Kidney capillary endothelial cell (primary cell): ENCODE measurements around the gene RTN4RL2.
"Not testable (repeated sequence)": the region's sequence is repeated elsewhere in the genome, so short reads cannot be mapped to it uniquely, and the experiment has no call there.

Experiments
- DNase-seq: peaks from one replicate; pipeline ENCODE4 v3.0.0-alpha.2; 2018; ENCODE audit warnings: low spot score

Gene RTN4RL2

DNA sequence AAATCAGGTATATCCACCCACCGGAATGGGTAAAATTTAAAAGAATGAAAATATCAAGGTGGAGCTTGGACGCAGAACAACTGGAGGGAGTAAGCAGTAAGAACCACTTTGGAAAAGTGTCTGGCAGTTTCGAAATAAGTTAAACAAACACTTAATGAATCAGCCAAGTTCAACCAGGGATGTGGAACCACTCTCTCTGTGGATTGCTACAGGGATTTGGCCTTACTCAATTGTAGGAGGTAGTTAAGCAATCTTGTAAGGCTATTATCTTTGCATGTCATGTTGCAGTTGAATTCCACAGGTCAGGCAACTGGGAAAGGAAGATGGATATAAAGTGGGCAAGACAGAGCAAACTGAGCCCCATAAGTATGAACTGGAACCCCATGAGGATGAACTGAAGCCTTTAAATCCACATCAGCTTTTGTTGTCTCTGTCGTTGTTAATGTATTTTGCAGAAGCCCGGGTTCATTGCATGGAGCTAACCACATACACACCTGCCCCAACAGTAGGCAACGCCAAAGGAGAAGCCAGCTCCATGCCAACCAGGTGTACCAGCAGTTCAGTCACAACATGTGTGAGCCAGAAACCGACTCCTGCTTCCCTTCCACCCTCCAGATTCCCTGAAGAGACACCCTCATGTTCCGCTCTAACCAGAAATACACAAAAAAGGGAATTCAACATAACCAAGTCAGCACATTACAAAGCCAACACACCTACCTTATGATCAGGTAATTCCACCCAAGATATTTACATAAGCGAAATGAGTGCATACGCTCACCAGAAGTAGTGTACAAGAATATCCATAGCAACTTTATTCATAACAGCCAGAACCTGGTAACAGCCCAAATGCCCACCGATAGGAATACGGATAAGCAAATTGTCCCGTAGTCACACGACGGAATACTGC lies 25.4 kb upstream of the RTN4RL2 start:
- no peak for DNase-seq

GRCh38 chr11:57436031-57436430 lies 24.3 kb upstream of the RTN4RL2 start:
- DNase-seq: no peak

GRCh38 chr11:57438345-57439285 lies 21.7 kb upstream of the RTN4RL2 start:
- DNase-seq: no peak

DNA sequence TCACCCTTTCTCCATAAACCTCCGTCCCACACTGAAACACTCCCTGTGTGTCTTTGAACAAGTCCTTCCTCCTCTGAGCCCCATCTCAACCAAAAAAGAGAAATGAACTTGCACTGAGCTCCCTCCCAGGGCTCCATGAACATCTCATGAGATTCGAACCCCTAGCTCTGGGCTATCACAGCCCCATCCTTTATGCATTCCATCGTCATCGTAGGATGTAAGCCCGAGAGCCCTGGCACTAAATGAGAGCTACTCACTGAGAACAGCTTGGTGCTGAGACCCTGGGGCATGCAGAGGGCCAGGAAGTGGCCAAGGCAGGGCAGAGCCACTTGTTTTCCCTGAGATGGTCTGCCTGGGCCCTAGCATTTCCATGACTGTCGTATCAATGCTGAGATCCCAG lies 20.5 kb upstream of the RTN4RL2 start:
- DNase-seq: no peak

- DNase-seq: no peak
These were observed 19.4 kb upstream of the RTN4RL2 start for GRCh38 chr11:57440744-57441414.

GRCh38 chr11:57444362-57445121 lies 15.8 kb upstream of the RTN4RL2 start:
- no peak for DNase-seq

DNA sequence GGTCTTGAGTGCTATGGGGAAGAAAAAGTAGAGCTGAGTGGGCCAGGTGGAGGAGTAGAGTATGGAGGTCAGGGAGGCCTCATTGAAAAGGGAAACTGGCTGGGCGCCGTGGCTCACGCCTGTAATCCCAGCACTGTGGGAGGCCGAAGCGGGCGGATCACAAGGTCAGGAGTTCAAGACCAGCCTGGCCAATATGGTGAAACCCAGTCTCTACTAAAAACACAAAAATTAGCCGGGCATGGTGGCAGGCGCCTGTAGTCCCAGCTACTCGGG lies 15.3 kb upstream of the RTN4RL2 start:
- DNase-seq: not testable (repeated sequence)

- DNase-seq: no peak
These were observed 14.3 kb upstream of the RTN4RL2 start for GRCh38 chr11:57446055-57446454.

DNA sequence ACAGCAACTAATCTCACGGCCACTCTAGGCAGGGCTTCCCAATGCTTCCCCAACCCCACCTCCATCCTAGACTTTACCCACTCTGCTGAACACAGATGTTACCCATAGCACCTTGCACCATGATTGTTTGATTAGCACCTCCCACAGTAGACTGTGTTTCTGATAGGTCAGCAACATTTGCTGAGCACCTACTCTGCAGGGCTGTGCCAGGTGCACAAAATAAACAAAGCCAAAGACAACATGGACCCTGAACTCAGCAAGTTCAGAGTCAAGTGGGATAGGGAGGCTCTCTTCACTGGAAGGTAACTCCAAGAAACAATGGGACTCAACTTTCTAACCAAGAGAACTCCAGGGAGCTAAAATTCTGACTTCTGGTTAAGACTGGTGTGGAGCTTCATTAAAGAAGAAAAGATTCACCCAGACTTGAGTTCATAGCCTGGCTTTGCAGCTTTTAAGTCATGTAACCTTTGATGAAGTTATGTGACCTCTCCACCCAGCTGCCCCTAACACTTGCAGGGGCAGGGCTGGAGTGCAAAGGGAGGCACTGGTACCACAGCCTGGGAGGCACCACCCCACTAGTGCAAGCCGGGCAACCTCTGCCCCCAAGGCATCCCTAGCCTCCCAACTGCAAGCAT lies 6.7 kb upstream of the RTN4RL2 start:
- DNase-seq: no peak

- peak; percentile 64 for DNase-seq
These were observed 3.2 kb upstream of the RTN4RL2 start for GRCh38 chr11:57456960-57457642.

- no peak for DNase-seq
These were observed 2.7 kb upstream of the RTN4RL2 start for GRCh38 chr11:57457643-57458023.

GRCh38 chr11:57458060-57458409 lies 2.3 kb upstream of the RTN4RL2 start:
- DNase-seq: no peak

DNA sequence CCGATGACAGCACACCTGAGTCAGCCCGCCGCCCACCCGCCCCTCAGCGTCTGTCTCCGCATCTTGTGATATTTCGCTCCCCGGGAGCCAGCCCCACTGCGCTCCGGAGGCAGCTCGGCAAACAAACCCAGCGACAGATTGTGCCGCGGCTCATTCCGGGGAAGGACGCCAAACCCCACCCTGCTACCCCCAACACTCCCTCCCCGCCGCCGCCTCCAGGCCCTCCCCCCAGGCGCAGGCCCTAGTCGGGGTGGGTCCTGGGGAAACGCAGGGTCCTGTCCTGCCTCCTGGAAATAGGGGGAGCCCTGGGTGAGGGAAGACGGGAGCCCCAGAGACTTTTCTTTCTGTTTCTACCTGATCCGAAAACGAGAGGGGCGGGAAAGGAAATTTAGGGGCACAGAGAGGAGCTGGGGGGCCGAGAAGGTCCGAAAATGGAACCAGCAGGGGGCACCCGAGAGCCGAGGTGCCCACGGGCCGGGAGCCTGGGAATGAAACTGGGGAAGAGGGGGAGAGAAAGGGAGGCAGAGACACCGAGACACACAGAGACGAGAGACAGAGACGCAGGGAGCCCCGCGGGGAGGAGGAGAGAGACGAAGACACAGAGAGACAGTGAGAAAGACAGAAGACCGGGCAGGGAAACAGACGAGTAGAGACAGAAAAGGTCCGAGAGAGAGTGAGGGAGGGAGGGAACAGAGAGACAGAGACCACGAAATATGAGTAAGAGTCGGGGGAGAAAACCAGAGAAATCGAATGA lies 1.7 kb upstream of the RTN4RL2 start:
- DNase-seq: no peak

- no peak for DNase-seq
These were observed 935 bp upstream of the RTN4RL2 start for GRCh38 chr11:57459164-57460021.

- DNase-seq: no peak
These were observed 726 bp downstream of the RTN4RL2 start for GRCh38 chr11:57460758-57461749.

- no peak for DNase-seq
These were observed 1.6 kb downstream of the RTN4RL2 start for GRCh38 chr11:57461841-57462489.

DNA sequence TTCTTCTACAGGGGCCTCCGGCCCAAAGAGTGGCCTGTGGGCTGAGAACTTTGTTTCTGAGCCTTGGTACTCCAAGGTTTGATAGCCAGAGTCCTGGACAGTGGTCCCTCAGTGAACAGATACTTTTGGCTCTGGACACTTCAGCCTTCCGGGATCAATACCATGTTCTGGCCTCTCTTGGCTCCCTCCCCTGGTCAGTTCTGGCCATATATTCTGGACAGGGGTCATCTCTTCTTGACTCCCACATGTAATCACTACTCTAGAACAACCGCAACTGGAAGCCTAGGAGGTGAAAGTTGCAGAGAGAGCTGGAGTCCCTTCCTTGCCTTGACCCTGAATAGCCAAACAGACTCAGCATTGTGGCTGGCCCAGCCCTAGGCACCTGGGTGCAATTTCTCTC lies 2.3 kb downstream of the RTN4RL2 start:
- no peak for DNase-seq
